Small intestine (tissue), 7 donors: ENCODE measurements around the gene THSD4. TPM values are rescaled to one million over a fixed set of nuclear protein-coding genes. Genes with fewer than 3 reads are reported as not detected.

Experiments used
- DNase-seq, 2 donors: peaks; one replicate each; pipeline versions ENCODE4 v3.0.0 to v3.0.0-alpha.2; 2013
- FAIRE-seq: peaks from 2 replicates; lab custom pipeline; 2012; peaks lifted over from hg19 to GRCh38; lab: Jason Lieb, UNC
- H3K27ac ChIP-seq, 3 donors: one replicate each; pipeline ENCODE4 v1.5.1; 2013; ENCODE audit warnings: low read length in 2 of 3, mild to moderate bottlenecking in 2 of 3, control low read depth in 1 of 3, inconsistent platforms in 1 of 3, low read depth in 1 of 3, moderate library complexity in 1 of 3
- H3K27me3 ChIP-seq, 3 donors: one replicate each; pipeline ENCODE4 v1.6.1; 2013; ENCODE audit warnings: low read length in 3 of 3, inconsistent platforms in 1 of 3; ENCODE audit not compliant: control insufficient read depth in 3 of 3, insufficient read depth in 3 of 3
- H3K36me3 ChIP-seq, 3 donors: one replicate each; pipeline ENCODE4 v1.6.1; 2013; ENCODE audit warnings: low read length in 3 of 3, inconsistent platforms in 1 of 3, low read depth in 1 of 3, mild to moderate bottlenecking in 1 of 3, moderate library complexity in 1 of 3; ENCODE audit not compliant: control insufficient read depth in 3 of 3, insufficient read depth in 2 of 3
- H3K4me1 ChIP-seq, 3 donors: one replicate each; pipeline ENCODE4 v1.6.1; 2013; ENCODE audit warnings: low read length in 2 of 3, inconsistent platforms in 1 of 3, low read depth in 1 of 3, mild to moderate bottlenecking in 1 of 3, moderate library complexity in 1 of 3; ENCODE audit not compliant: control insufficient read depth in 3 of 3, insufficient read depth in 2 of 3
- H3K4me3 ChIP-seq, 3 donors: one replicate each; pipeline ENCODE4 v1.5.1; 2013; ENCODE audit warnings: low read length in 3 of 3, control low read depth in 1 of 3, inconsistent platforms in 1 of 3, low read depth in 1 of 3, mild to moderate bottlenecking in 1 of 3, moderate library complexity in 1 of 3
- H3K9me3 ChIP-seq, 2 donors: one replicate each; pipeline ENCODE4 v1.6.1; 2013; ENCODE audit warnings: low read depth in 1 of 2, low read length in 1 of 2; ENCODE audit not compliant: control insufficient read depth in 2 of 2, insufficient read depth in 1 of 2
- WGBS, 3 donors: extraction: QIAGEN DNeasy Blood & Tissue Kit; methylation state at CpG; one replicate each; pipeline ENCODE4 v1.1.7; 2013; 5-methylcytosine and 5-hydroxymethylcytosine counted together
- polyA plus RNA-seq, 4 donors: library from polyadenylated mRNA; stranded (reverse) in 3 of 4; unstranded in 1 of 4; fragments of 200-250 nt in 3 of 4; fragments of 120-200 nt in 1 of 4; gene quantifications; one replicate each; pipeline versions ENCODE4 v1.2.1 to v1.2.3, GENCODE V29; 2013
- donor health status: healthy with polysubstance abuse.
- donor health status: control.
- donor health status: control.
- donor health status: Bipolar disorder and iron deficiency.
- donor health status: healthy.

The THSD4 gene
- polyA plus RNA-seq, 4 donors, result 3.6 to 14.4 (median 9.7) TPM

GRCh38 chr15:71104636-71105035 lies 10.6 kb upstream of the THSD4 start:
- Histone ChIP-seq H3K27me3 (no peaks in the 10 kb centered on the region), H3K4me3 (no peak overlapping the region), H3K4me1 (no peaks in the 10 kb centered on the region), H3K36me3 (no peaks in the 10 kb centered on the region), H3K9me3 (no peaks in the 10 kb centered on the region), H3K27ac (no peak overlapping the region)
- 85 to 88% (median 87%) methylated on average over 7 of the region's 7 CpGs for WGBS, 3 donors
- DNase-seq, result no peak
- no peak for FAIRE-seq

DNA sequence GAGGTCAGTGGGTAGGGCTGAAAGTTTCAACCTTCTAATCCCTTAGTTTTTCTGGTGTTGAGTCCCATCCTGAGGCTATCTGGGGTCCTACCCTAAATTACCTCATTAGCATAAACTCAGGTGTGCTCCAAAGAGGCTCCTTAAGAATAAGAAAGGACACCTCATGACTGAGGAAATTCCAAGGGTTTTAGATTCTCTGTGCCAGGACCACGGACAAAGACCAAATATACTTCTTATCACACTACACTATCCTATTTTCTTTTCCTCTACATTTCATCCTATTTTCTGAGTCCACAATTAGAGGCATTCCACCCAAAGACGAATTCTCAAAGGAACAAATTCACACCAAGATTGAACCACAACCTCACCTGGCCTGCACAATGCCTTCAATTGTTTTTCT lies 9.8 kb upstream of the THSD4 start:
- DNase-seq (no peak), FAIRE-seq (no peak)
- 74 to 89% (median 83%) methylated on average over 2 of the region's 2 CpGs for WGBS, 3 donors
- Histone ChIP-seq H3K27me3 (no peaks in the 10 kb centered on the region), H3K9me3 (no peaks in the 10 kb centered on the region), H3K36me3 (no peaks in the 10 kb centered on the region), H3K27ac (no peak overlapping the region), H3K4me1 (no peaks in the 10 kb centered on the region), H3K4me3 (no peak overlapping the region)

DNA sequence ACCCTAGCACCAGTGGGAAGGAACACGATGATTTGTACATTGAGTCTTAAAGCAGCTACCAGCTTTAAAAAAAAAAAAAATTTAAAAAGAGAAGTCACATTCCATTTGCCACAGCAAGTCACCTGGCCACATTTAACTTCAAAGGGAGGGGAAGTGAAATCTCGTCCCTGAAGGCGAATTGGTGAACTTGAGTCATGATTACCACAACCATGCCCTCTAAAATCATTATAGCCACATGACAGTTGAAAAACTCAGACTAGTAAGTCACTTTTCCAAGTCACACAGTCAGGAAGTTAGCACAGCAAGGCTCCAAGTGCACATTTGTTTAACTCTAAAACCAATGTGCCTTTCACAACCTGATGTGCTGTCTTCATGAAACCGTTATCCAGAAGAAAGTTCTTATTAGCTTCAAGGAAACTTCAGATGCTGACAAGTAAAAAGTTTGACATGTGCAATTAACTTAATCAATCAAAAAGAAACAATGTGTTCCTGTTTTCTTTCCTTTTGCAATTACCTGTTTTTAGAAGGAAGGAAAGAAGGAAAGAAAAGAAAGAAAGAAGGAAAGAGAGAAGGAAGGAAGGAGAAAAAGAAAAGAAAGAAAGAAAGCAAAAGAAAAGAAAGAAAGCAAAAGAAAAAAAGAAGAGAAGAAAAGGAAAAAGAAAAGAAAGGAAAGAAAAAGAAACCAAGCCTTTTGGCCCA lies 8.3 kb upstream of the THSD4 start:
- DNase-seq (no peak), FAIRE-seq (no peak)
- 73 to 81% (median 76%) methylated on average over 4 of the region's 4 CpGs for WGBS, 3 donors
- no peaks in the 10 kb centered on the region for H3K36me3 ChIP-seq
- H3K4me3 ChIP-seq, result no peak overlapping the region
- no peaks in the 10 kb centered on the region for H3K9me3 ChIP-seq
- no peaks in the 10 kb centered on the region for H3K4me1 ChIP-seq
- no peaks in the 10 kb centered on the region for H3K27me3 ChIP-seq
- no peak overlapping the region for H3K27ac ChIP-seq

DNA sequence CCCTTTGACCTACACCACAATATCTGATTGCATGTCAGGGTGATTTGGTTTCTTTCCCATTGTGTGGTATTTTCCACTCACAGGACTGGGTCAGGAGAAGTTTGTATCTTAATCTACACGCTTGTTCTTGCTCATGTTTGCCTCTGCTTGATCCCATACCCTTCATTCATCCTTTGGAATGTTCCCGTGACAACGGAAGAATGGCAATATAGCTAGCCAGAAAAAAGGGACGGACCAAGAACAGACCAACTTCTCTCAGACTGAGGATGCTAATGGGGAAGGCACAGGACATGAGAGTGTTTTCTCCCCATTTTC lies 7.8 kb upstream of the THSD4 start:
- Histone ChIP-seq H3K4me1 (no peaks in the 10 kb centered on the region), H3K27me3 (no peaks in the 10 kb centered on the region), H3K36me3 (no peaks in the 10 kb centered on the region), H3K9me3 (no peaks in the 10 kb centered on the region), H3K27ac (no peak overlapping the region), H3K4me3 (no peak overlapping the region)
- 87 to 92% (median 88%) methylated on average over 4 of the region's 4 CpGs for WGBS, 3 donors
- FAIRE-seq, result no peak
- no peak for DNase-seq

DNA sequence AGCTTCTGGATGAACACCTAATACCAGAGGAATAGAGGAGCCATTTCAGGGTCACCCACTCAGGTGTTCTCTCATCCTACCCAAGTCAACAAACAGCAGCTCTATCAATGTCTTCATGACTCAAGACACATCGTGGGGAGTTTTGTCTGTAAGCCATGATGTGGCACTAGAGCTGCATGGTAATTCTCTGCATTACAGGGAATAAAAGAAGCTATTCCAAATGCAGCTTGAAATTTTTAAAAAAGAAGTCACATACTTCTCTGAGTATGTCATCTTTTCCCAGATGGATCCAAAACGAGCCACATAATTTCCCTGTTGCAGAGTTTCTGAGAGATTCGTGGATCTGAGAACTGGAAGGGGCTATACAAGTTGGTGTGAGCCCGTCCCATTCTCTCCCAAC lies 6.1 kb upstream of the THSD4 start:
- no peak for FAIRE-seq
- no peak overlapping the region for H3K27ac ChIP-seq
- no peak overlapping the region for H3K4me3 ChIP-seq
- no peak for DNase-seq
- 66 to 72% (median 68%) methylated on average over 4 of the region's 4 CpGs for WGBS, 3 donors
- H3K4me1 ChIP-seq, result no peaks in the 10 kb centered on the region
- no peaks in the 10 kb centered on the region for H3K9me3 ChIP-seq
- H3K36me3 ChIP-seq, result no peaks in the 10 kb centered on the region
- H3K27me3 ChIP-seq, result no peaks in the 10 kb centered on the region

- Histone ChIP-seq H3K27me3 (no peaks in the 10 kb centered on the region), H3K27ac (no peak overlapping the region), H3K9me3 (no peaks in the 10 kb centered on the region), H3K4me3 (no peak overlapping the region), H3K36me3 (no peaks in the 10 kb centered on the region), H3K4me1 (peaks cover 0 to 3% (median 0%) of the 10 kb centered on the region in 3 donors)
- FAIRE-seq, result no peak
- WGBS, 3 donors, result 60 to 71% (median 64%) methylated on average over 3 of the region's 3 CpGs
- DNase-seq, result no peak
These were observed 5.4 kb upstream of the THSD4 start for GRCh38 chr15:71109905-71110304.

DNA sequence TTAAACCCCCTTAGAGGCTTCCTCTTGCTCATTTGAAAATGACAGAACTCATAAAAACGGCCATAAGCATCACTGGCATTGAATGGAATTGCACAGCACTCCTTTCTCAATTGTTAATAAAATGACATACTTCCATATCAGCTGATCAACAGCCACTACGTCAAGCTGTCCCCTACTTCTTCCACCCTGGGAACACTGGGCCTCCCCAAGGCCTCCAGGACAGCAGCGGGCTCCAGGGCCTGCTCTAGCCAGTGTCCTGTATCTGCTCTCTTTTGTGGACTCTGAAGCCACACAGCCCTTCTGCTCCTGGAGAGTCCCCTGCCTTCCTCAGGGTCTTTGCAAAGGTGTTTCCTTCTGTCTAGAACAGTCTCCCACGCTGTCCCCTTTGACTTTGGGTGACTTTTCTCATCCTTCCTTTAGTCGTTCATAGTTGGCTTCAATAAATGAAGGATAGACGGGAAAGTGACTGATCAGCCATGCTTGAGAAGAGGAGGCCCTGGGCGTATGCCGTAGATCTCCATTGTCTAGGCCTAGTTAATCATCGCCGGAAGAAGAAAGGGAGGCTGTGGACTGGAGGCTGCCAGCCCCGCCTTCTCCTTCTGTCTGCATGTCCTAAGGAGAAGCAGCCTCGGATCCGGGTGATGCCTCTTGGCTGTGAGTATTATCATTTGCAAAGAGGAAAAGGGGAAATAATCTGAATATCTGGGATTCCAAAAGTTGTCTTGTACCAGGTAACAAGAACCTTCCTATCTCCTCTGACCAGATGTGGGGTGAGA lies 4.7 kb upstream of the THSD4 start:
- no peak for FAIRE-seq
- no peak overlapping the region for H3K27ac ChIP-seq

DNA sequence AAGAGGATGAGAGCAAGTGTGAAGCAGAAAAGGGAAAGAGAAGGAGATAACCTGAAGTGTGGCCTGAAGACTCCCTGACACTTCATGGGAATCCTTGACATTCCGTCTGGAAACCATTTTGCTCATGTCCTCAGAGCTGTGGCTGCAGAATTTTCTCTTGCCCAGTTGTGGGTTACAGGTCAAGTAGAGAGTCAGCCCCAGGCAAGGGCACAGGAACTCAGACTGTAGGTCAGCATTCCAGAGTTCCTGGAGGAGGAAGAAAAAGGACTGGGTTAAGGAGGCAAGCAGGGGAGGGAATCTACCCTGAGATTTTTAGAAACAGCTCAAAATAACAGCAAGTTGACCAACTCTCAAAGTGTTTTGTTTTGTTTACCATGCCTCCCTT lies 4.1 kb upstream of the THSD4 start:
- no peaks in the 10 kb centered on the region for H3K36me3 ChIP-seq
- no peak for DNase-seq
- no peak overlapping the region for H3K4me3 ChIP-seq
- no peaks in the 10 kb centered on the region for H3K9me3 ChIP-seq
- H3K4me1 ChIP-seq, result peaks cover 0 to 6% (median 1%) of the 10 kb centered on the region in 3 donors
- no peak for FAIRE-seq
- H3K27ac ChIP-seq, result no peak overlapping the region
- peaks cover 0 to 2% (median under 1%) of the 10 kb centered on the region in 3 donors for H3K27me3 ChIP-seq
- 65 to 82% (median 74%) methylated on average over 1 of the region's 1 CpG for WGBS, 3 donors

More for the DNA sequence above, 4.7 kb upstream of the THSD4 start:
- no peaks in the 10 kb centered on the region for H3K36me3 ChIP-seq
- no peak overlapping the region for H3K4me3 ChIP-seq
- no peaks in the 10 kb centered on the region for H3K9me3 ChIP-seq
- no peak for DNase-seq
- 85 to 90% (median 88%) methylated on average over 13 of the region's 13 CpGs for WGBS, 3 donors
- peaks cover 0 to 6% (median 0%) of the 10 kb centered on the region in 3 donors for H3K4me1 ChIP-seq
- peaks cover 0 to 2% (median 0%) of the 10 kb centered on the region in 3 donors for H3K27me3 ChIP-seq
